HCT116 (cell line): Measurements from ENCODE around the gene TNIK. TPM values are rescaled to one million over a fixed set of nuclear protein-coding genes. Genes with fewer than 3 reads are reported as not detected.

Experiments used
- ATAC-seq: fragments of 200-7000 bp; cut with Tn5 transposase; 2 replicates; pipeline ENCODE4 v1.9.1; 2020; ENCODE audit warnings: mild to moderate bottlenecking, moderate library complexity
- BruUV-seq: library from RNA; stranded (reverse); fragments of 400-500 nt; replicated peaks from 2 replicates; lab custom pipeline; 2021; lab: Mats Ljungman, UMichigan
- CTCF ChIA-PET: fragments of 300-600 bp; sonication (Branson Sonifier 250); formaldehyde crosslinking; loops from one replicate; lab custom pipeline; 2021; ENCODE audit warnings: antibody characterized with exemption; lab: Charles Lee
- POLR2A ChIA-PET: fragments of 300-600, 350-600 bp; sonication (Branson Sonifier 250); formaldehyde crosslinking; loops from one replicate; lab custom pipeline; 2021; ENCODE audit warnings: antibody characterized with exemption; lab: Charles Lee
- RAD21 ChIA-PET, 2 experiments: fragments of 300-600 bp; sonication (Branson Sonifier 250); formaldehyde crosslinking; loops; one replicate each; lab custom pipeline; 2023; ENCODE audit warnings: low total read pairs in 2 of 2; ENCODE audit not compliant: uncharacterized antibody in 2 of 2, unreplicated experiment in 2 of 2, low non-redundant PET in 1 of 2; lab: Charles Lee
- DNase-seq: peaks from one replicate; pipeline ENCODE4 v3.0.0-alpha.2; 2010; ENCODE audit warnings: low read depth, low spot score
- H2AFZ ChIP-seq: fragments of 200-600 bp; shearing (Covaris generic), sonication (generic); 2 replicates; pipeline ENCODE4 v1.6.1; 2017; ENCODE audit warnings: low read depth, mixed run types, mixed read lengths, antibody characterized with exemption, low read length; ENCODE audit not compliant: poor library complexity, severe bottlenecking
- H3K27ac ChIP-seq: 2 replicates; pipeline ENCODE4 v1.5.1; 2012; ENCODE audit warnings: low read depth, low read length
- H3K27me3 ChIP-seq: fragments of 200-600 bp; sonication (generic); 2 replicates; pipeline ENCODE4 v1.6.1; 2016; ENCODE audit warnings: mixed run types, low read length, mixed read lengths; ENCODE audit not compliant: insufficient read depth
- H3K36me3 ChIP-seq, 2 experiments: fragments of 200-500 bp in 1 of 2; fragments of 200-600 bp in 1 of 2; sonication (Bioruptor generic) in 1 of 2; sonication (generic) in 1 of 2; 2 replicates each; pipeline versions ENCODE4 v1.5.1 to v1.6.1; 2014 to 2016; ENCODE audit warnings: low read length in 2 of 2, inconsistent platforms in 1 of 2, mixed read lengths in 1 of 2, mixed run types in 1 of 2; ENCODE audit not compliant: insufficient read depth in 2 of 2, control insufficient read depth in 1 of 2
- H3K4me1 ChIP-seq, 2 experiments: fragments of 200-600 bp in 1 of 2; sonication (generic) in 1 of 2; 2 replicates each; pipeline versions ENCODE4 v1.5.1 to v1.6.1; 2012 to 2017; ENCODE audit warnings: low read length in 2 of 2, inconsistent platforms in 1 of 2, mild to moderate bottlenecking in 1 of 2, mixed read lengths in 1 of 2, mixed run types in 1 of 2, moderate library complexity in 1 of 2; ENCODE audit not compliant: insufficient read depth in 2 of 2, control insufficient read depth in 1 of 2
- H3K4me2 ChIP-seq: fragments of 200-600 bp; sonication (generic); 2 replicates; pipeline ENCODE4 v1.6.1; 2017; ENCODE audit warnings: mixed run types, low read length, mixed read lengths
- H3K4me3 ChIP-seq, 2 experiments: fragments of 200-600 bp in 1 of 2; sonication (generic) in 1 of 2; replicated peaks in 1 of 2; 2 replicates each; pipeline ENCODE4 v1.5.1; 2011 to 2016; ENCODE audit warnings: low read length in 2 of 2, control low read depth in 1 of 2, low read depth in 1 of 2, mild to moderate bottlenecking in 1 of 2, mixed read lengths in 1 of 2, mixed run types in 1 of 2
- H3K79me2 ChIP-seq: fragments of 200-600 bp; sonication (generic); 2 replicates; pipeline ENCODE4 v1.6.1; 2017; ENCODE audit warnings: mild to moderate bottlenecking, mixed run types, low read length, moderate library complexity, mixed read lengths; ENCODE audit not compliant: insufficient read depth
- H3K9ac ChIP-seq: fragments of 200-600 bp; sonication (generic); 2 replicates; pipeline ENCODE4 v1.6.1; 2016; ENCODE audit warnings: low read length, mixed read lengths
- H3K9me2 ChIP-seq: fragments of 200-600 bp; sonication (generic), shearing (Covaris generic); 2 replicates; pipeline ENCODE4 v1.6.1; 2017; ENCODE audit warnings: mixed run types, mild to moderate bottlenecking, moderate library complexity; ENCODE audit not compliant: insufficient read depth
- H3K9me3 ChIP-seq, 2 experiments: fragments of 200-500 bp in 1 of 2; fragments of 200-600 bp in 1 of 2; sonication (Bioruptor generic) in 1 of 2; sonication (generic) in 1 of 2; 2 replicates each; pipeline ENCODE4 v1.6.1; 2014 to 2017; ENCODE audit warnings: low read length in 2 of 2, mixed read lengths in 2 of 2, inconsistent platforms in 1 of 2, low read depth in 1 of 2, mild to moderate bottlenecking in 1 of 2, mixed run types in 1 of 2, moderate library complexity in 1 of 2; ENCODE audit not compliant: control insufficient read depth in 1 of 2, insufficient read depth in 1 of 2
- H4K20me1 ChIP-seq: fragments of 200-600 bp; sonication (generic), shearing (Covaris generic); 2 replicates; pipeline ENCODE4 v1.6.1; 2017; ENCODE audit warnings: mixed run types, mild to moderate bottlenecking, moderate library complexity; ENCODE audit not compliant: insufficient read depth
- EGR1 ChIP-seq: IDR thresholded peaks from 2 replicates; pipeline ENCODE4 v1.6.1; 2012; ENCODE audit warnings: low read depth
- ELF1 ChIP-seq: IDR thresholded peaks from 2 replicates; pipeline ENCODE4 v1.6.1; 2012; ENCODE audit warnings: low read depth, borderline replicate concordance
- FOSL1 ChIP-seq: IDR thresholded peaks from 2 replicates; pipeline ENCODE4 v1.6.1; 2012; ENCODE audit warnings: low read depth
- POLR2A ChIP-seq: IDR thresholded peaks from 2 replicates; pipeline ENCODE4 v1.7.0; 2011; ENCODE audit warnings: borderline replicate concordance; ENCODE audit not compliant: insufficient read depth, insufficient read length; ENCODE audit errors: extremely low read depth
- POLR2AphosphoS5 ChIP-seq: IDR thresholded peaks from 2 replicates; pipeline ENCODE4 v1.6.1; 2011; ENCODE audit warnings: mild to moderate bottlenecking, low read depth, low read length, moderate library complexity
- SIN3A ChIP-seq: IDR thresholded peaks from 2 replicates; pipeline ENCODE4 v1.6.1; 2012; ENCODE audit warnings: low read depth
- SP1 ChIP-seq: IDR thresholded peaks from 2 replicates; pipeline ENCODE4 v1.6.1; 2012; ENCODE audit warnings: low read depth
- SRF ChIP-seq: IDR thresholded peaks from 2 replicates; pipeline ENCODE4 v1.6.1; 2012; ENCODE audit warnings: low read depth
- ZFX ChIP-seq: fragments of 450-650 bp; IDR thresholded peaks from 2 replicates; pipeline ENCODE4 v1.6.1; 2017
- intact Hi-C: fragments of 100-400 bp; cut with micrococcal nuclease; formaldehyde crosslinking; loops from 2 replicates; pipeline ENCODE4 v1.10.0; 2022
- total RNA-seq: library from RNA; stranded (reverse); gene quantifications from one replicate; pipeline ENCODE4 v1.2.1, GENCODE V29; 2021; ENCODE audit not compliant: unreplicated experiment
- TF ChIP-seq, protein P1 (sequence below): IDR thresholded peaks from 2 replicates; pipeline ENCODE4 v1.6.1; 2012; ENCODE audit warnings: low read depth

Gene TNIK
- total RNA-seq, 1 experiment from 2014 or later = 24.1 TPM

DNA sequence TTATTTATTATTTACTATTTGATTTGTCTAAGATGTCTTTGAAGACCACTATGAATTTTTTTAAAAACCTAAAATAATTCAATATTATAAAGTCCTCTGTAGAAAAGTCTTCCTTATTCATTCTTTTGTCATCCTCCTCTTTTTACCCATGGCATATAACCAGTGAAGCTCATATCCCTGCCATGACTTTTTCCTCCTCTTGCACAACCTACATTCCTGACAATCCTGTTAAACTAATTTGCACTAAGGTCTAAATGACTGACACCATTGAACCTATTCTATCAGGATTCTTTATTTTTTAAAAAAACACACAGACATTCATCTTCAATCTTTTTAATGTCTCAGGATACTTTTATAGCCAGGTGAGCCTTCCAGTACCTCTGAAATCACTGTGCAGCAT, 273.8 kb downstream of the TNIK start:
- ChIA-PET POLR2A (no interaction called here), RAD21 (no interaction called here), CTCF (no interaction called here)
- TF ChIP-seq POLR2AphosphoS5 (no peak), FOSL1 (no peak), POLR2A (no peak), EGR1 (no peak), ZFX (no peak), SP1 (no peak), SRF (no peak), SIN3A (no peak), ELF1 (no peak)
- TF ChIP-seq, protein P1, sequence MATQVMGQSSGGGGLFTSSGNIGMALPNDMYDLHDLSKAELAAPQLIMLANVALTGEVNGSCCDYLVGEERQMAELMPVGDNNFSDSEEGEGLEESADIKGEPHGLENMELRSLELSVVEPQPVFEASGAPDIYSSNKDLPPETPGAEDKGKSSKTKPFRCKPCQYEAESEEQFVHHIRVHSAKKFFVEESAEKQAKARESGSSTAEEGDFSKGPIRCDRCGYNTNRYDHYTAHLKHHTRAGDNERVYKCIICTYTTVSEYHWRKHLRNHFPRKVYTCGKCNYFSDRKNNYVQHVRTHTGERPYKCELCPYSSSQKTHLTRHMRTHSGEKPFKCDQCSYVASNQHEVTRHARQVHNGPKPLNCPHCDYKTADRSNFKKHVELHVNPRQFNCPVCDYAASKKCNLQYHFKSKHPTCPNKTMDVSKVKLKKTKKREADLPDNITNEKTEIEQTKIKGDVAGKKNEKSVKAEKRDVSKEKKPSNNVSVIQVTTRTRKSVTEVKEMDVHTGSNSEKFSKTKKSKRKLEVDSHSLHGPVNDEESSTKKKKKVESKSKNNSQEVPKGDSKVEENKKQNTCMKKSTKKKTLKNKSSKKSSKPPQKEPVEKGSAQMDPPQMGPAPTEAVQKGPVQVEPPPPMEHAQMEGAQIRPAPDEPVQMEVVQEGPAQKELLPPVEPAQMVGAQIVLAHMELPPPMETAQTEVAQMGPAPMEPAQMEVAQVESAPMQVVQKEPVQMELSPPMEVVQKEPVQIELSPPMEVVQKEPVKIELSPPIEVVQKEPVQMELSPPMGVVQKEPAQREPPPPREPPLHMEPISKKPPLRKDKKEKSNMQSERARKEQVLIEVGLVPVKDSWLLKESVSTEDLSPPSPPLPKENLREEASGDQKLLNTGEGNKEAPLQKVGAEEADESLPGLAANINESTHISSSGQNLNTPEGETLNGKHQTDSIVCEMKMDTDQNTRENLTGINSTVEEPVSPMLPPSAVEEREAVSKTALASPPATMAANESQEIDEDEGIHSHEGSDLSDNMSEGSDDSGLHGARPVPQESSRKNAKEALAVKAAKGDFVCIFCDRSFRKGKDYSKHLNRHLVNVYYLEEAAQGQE = no peak
- no peaks in the 10 kb centered on the region for H3K27me3 ChIP-seq
- DNase-seq (no peak), ATAC-seq (no peak)
- H3K36me3 ChIP-seq = no peaks in the 10 kb centered on the region
- no TSS peak for BruUV-seq
- no peak overlapping the region for H2AFZ ChIP-seq
- no peak overlapping the region for H3K4me3 ChIP-seq
- no peaks in the 10 kb centered on the region for H4K20me1 ChIP-seq
- intact Hi-C loops = loop anchor here (5.0 to 10.0 kb wide), 4 partner anchors 139 to 646 kb away; partner anchors contain the start of gene TNIK
- no peak overlapping the region for H3K27ac ChIP-seq
- no peaks in the 10 kb centered on the region for H3K9me3 ChIP-seq
- no peak overlapping the region for H3K9ac ChIP-seq
- H3K4me1 ChIP-seq = peaks cover 12 to 16% of the 10 kb centered on the region in 2 experiments
- H3K79me2 ChIP-seq = no peaks in the 10 kb centered on the region
- H3K4me2 ChIP-seq = no peak overlapping the region
- no peaks in the 10 kb centered on the region for H3K9me2 ChIP-seq
